Activated T-cell treated with anti-CD3 and anti-CD28 coated beads, Interleukin-2, amount 50 U/mL, for 72 hours (primary cell): ENCODE data around the gene PARP8. TPM values are rescaled to one million over a fixed set of nuclear protein-coding genes. Genes with fewer than 3 reads are reported as not detected.
A peak's percentile ranks its signal among the peaks of the same experiment; 100 is the strongest.
"Not testable (repeated sequence)": the region's sequence is repeated elsewhere in the genome, so short reads cannot be mapped to it uniquely, and the experiment has no call there.

ENCODE experiments used
- ATAC-seq, 2 donors: fragments of 150-1000 bp; cut with Tn5 transposase; replicated peaks in 1 of 2; 2 replicates each; pipeline ENCODE4 v1.10.0; 2021; ENCODE audit warnings: moderate library complexity in 2 of 2, mild to moderate bottlenecking in 1 of 2
- DNase-seq, 2 donors: peaks; one replicate each; pipeline ENCODE4 v3.0.0; 2021 to 2022; ENCODE audit warnings: mixed read lengths in 1 of 2
- H3K27ac Mint-ChIP-seq: one replicate; pipeline ENCODE4 v1.8.0; 2022; ENCODE audit warnings: mild to moderate bottlenecking, moderate library complexity, mixed read lengths
- H3K27me3 Mint-ChIP-seq: one replicate; pipeline ENCODE4 v1.8.0; 2022; ENCODE audit warnings: low read depth, mixed read lengths
- H3K36me3 Mint-ChIP-seq, 2 donors: one replicate each; pipeline ENCODE4 v1.8.0; 2022; ENCODE audit warnings: mixed read lengths in 2 of 2, mild to moderate bottlenecking in 1 of 2; ENCODE audit not compliant: insufficient read depth in 2 of 2
- H3K4me1 Mint-ChIP-seq: one replicate; pipeline ENCODE4 v1.8.0; 2022; ENCODE audit warnings: low read depth, mixed read lengths
- H3K4me3 Mint-ChIP-seq, 2 donors: one replicate each; pipeline ENCODE4 v1.8.0; 2022; ENCODE audit warnings: mild to moderate bottlenecking in 2 of 2, mixed read lengths in 2 of 2, moderate library complexity in 2 of 2
- H3K9me3 Mint-ChIP-seq, 2 donors: one replicate each; pipeline ENCODE4 v1.8.0; 2022; ENCODE audit warnings: mixed read lengths in 2 of 2
- total RNA-seq, 2 donors: library from RNA; stranded (reverse); gene quantifications; one replicate each; pipeline ENCODE4 v1.2.3, GENCODE V29; 2022

PARP8 gene, protein sequence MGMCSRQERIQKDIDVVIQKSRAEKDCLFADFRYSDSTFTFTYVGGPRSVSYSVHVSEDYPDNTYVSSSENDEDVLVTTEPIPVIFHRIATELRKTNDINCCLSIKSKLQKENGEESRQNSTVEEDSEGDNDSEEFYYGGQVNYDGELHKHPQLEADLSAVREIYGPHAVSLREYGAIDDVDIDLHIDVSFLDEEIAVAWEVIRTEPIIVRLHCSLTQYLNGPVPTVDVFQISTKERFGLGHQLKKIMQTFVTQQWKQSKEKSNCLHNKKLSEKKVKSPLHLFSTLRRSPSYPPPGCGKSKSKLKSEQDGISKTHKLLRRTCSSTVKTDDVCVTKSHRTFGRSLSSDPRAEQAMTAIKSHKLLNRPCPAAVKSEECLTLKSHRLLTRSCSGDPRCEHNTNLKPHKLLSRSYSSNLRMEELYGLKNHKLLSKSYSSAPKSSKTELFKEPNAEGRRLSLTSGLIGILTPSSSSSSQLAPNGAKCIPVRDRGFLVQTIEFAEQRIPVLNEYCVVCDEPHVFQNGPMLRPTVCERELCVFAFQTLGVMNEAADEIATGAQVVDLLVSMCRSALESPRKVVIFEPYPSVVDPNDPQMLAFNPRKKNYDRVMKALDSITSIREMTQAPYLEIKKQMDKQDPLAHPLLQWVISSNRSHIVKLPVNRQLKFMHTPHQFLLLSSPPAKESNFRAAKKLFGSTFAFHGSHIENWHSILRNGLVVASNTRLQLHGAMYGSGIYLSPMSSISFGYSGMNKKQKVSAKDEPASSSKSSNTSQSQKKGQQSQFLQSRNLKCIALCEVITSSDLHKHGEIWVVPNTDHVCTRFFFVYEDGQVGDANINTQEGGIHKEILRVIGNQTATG
- 10 to 100 TPM; 53.3 to 61.0 TPM for total RNA-seq

DNA sequence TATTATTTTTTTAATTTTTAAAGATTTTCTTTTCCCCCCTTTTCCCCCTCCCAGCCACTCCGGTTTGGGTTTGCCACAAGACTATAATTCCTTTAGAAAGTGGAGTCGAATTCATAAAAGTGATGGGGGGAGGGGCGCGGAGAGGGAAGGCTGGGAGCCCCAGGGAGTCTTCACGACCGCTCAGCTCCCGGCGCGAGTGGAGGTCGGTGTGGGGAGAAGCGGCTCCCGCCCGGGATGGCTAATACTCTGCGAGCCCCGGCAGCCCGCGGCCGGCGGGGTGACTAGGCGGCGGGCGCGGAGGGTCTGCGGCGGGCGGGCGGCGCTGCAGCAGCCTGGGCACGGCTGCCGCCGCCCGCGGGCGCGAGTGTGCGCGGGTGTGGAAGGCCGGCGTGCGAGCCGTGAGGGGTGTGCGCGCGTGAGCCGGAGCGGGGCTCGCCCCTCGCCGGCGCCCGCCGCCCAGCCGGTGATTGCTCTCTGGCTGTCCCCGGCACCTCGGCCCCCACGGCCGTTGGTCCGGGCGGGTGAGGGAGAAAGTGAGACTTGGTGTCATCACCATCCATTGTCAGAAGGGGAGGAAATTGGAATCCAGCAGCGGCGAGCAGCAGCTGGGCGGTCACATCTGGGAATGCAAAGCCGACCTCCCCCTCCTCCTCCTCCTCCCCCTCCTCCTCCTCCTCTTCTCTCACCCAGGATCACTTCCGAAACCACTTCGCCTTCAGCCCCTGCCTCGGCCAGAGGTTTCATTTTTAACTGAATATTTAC, at the start of gene PARP8:
Gene PARP8 (plus strand): TSS at position 377 of the 762 bp plus-strand sequence. CDS start 459 bp downstream, outside the sequence.
- peaks cover 38% of the 10 kb centered on the region for H3K4me1 Mint-ChIP-seq
- DNase-seq: peak; percentile 53 to 64
- ATAC-seq: peak; percentile 67
- no peaks in the 10 kb centered on the region for H3K9me3 Mint-ChIP-seq
- no peaks in the 10 kb centered on the region for H3K27me3 Mint-ChIP-seq
- peaks cover 7 to 9% of the 10 kb centered on the region in 2 donors for H3K36me3 Mint-ChIP-seq
- peak within 1 kb of the TSS; percentile 97 to 98 for H3K4me3 Mint-ChIP-seq
- peak within 1 kb of the TSS; percentile 99 for H3K27ac Mint-ChIP-seq

DNA sequence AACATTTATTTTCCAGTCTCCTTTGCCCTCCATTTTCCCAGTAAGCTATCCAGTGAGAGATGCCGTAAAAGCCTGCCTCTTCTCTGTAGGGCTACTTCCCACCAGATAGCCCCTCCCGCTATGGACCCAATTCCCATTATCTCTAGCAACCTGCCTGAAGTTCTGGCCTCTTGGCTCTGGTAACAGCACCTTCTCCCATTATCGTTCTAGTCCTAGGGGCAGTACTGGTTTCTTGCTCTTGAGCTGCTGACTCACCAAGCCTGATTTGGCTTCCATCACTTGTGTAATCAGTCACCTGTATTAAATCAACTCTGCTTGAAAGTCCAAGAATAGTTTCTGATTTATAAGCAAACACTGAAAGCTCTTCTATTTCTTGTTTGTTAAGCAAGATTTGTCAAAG, 42.8 kb upstream of the PARP8 start:
- no peak for ATAC-seq
- H3K4me1 Mint-ChIP-seq: peaks cover 4% of the 10 kb centered on the region
- no peak overlapping the region for H3K4me3 Mint-ChIP-seq
- peaks cover 6 to 11% of the 10 kb centered on the region in 2 donors for H3K36me3 Mint-ChIP-seq
- no peak overlapping the region for H3K27ac Mint-ChIP-seq
- H3K9me3 Mint-ChIP-seq: peaks cover 6 to 11% of the 10 kb centered on the region in 2 donors
- no peak for DNase-seq
- H3K27me3 Mint-ChIP-seq: no peaks in the 10 kb centered on the region

DNA sequence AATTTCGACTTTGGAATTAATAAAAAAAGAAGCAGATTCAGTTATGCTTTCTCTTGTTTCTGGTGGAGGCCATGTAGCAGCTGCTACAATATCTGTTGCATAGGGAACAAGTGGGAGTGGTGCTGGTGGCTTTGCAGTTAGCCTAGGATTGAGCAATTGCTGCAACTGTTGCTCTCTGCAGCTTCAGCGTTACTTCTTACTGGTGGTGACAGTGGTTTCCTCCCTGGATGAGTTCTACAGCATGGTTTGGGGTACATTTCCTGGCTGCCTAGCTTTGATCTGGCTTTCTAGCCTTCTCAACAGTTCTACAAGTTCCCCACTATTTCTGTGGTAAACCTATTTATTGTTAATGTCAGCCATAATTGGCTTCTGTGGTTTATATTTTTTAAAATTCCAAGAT, 31.6 kb upstream of the PARP8 start:
- not testable (repeated sequence) for H3K9me3 Mint-ChIP-seq, ATAC-seq, H3K27me3 Mint-ChIP-seq
- DNase-seq: peak; percentile 21
- H3K36me3 Mint-ChIP-seq: peaks cover 7 to 18% of the 10 kb centered on the region in 2 donors
- peaks cover 59% of the 10 kb centered on the region for H3K4me1 Mint-ChIP-seq
- H3K4me3 Mint-ChIP-seq: peak overlapping the region; percentile 39 to 69
- peak overlapping the region; percentile 68 for H3K27ac Mint-ChIP-seq

DNA sequence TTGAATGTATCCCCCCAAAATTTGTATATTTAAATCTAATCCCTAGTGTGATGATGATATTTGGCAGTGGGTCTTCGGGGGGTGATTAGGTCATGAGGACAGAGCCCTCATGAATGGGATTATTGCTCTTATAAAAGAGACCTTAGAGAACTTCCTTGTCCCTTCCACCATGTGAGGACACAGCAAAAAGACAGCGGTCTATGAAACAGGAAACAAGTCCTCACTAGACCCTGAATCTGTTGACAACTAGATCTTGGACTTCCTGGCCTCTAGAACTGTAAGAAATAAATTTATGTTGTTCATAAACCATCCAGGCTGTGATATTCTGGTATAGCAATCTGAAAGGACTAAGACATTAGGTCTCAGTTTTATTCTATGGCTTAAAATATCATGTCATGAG, 28.9 kb upstream of the PARP8 start:
- not testable (repeated sequence) for DNase-seq, ATAC-seq, H3K36me3 Mint-ChIP-seq, H3K9me3 Mint-ChIP-seq, H3K27me3 Mint-ChIP-seq
- Mint-ChIP-seq H3K27ac (peak overlapping the region; percentile 83), H3K4me3 (peak overlapping the region; percentile 48 to 51), H3K4me1 (peaks cover 52% of the 10 kb centered on the region)

DNA sequence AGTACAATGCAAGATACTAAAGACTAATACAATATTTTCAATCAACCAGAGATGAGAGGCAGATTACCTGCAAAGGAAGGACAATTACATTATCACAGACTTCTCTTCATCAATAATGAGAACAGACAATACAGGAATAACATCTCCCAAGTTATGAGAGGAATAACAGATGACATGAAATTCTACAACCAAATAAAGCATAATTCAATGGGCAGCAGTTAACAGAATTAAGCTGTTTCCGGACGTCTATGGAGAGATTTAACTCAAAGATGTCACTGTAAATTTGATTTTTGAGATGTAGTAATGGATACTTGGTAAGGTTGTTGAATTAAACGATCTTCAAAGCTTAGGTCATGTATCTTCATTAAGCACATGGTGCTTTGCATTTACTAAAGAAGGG, 19.8 kb upstream of the PARP8 start:
- H3K4me1 Mint-ChIP-seq: no peaks in the 10 kb centered on the region
- H3K27ac Mint-ChIP-seq: no peak overlapping the region

DNA sequence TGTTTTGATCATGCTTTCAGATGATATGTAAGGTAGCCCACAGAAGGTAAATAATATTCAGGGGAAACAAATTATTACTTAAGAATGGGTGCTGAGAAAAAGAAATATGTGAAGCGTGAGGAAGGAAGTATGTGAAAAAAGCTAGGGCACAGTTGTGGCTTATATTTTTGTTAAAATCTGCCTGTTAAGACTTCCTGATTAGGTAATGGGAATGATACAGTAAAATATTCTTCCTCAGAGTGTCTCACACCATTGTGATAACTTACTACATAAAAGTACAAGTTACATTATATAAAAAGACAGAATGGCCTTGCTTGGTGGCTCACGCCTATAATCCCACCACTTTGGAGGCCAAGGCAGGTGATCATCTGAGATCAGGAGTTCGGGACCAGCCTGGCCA, 18.7 kb upstream of the PARP8 start:
- H3K36me3 Mint-ChIP-seq: no peaks in the 10 kb centered on the region
- no peak for DNase-seq
- no peak overlapping the region for H3K27ac Mint-ChIP-seq
- ATAC-seq: no peak
- H3K4me3 Mint-ChIP-seq: no peak overlapping the region
- no peaks in the 10 kb centered on the region for H3K4me1 Mint-ChIP-seq
- H3K9me3 Mint-ChIP-seq: no peaks in the 10 kb centered on the region
- H3K27me3 Mint-ChIP-seq: no peaks in the 10 kb centered on the region

More for the DNA sequence above, 19.8 kb upstream of the PARP8 start:
- H3K9me3 Mint-ChIP-seq: no peaks in the 10 kb centered on the region
- no peaks in the 10 kb centered on the region for H3K36me3 Mint-ChIP-seq
- DNase-seq (no peak), ATAC-seq (no peak)
- no peak overlapping the region for H3K4me3 Mint-ChIP-seq
- H3K27me3 Mint-ChIP-seq: no peaks in the 10 kb centered on the region

DNA sequence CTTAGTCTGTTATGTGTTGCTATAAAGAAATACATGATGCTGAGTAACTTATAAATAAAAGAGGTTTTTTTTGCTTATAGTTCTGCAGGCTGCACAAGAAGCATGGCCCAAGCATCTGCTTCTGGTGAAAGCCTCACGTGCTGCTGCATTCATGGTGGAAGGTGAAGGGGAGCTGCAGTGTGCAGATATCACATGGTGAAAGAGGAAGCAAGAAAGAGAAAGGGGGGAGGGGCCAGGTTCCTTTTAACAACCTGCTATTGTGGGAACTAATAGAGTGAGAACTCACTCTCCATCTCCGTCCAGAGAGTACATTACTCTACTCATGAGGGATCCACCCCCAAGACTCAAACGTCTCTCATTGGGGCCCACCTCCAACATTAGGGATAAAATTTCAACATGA, 12.5 kb upstream of the PARP8 start:
- no peaks in the 10 kb centered on the region for H3K27me3 Mint-ChIP-seq
- H3K9me3 Mint-ChIP-seq: no peaks in the 10 kb centered on the region
- H3K27ac Mint-ChIP-seq: no peak overlapping the region
- H3K36me3 Mint-ChIP-seq: no peaks in the 10 kb centered on the region
- ATAC-seq (no peak), DNase-seq (no peak)
- H3K4me3 Mint-ChIP-seq: no peak overlapping the region
- peaks cover 13% of the 10 kb centered on the region for H3K4me1 Mint-ChIP-seq

DNA sequence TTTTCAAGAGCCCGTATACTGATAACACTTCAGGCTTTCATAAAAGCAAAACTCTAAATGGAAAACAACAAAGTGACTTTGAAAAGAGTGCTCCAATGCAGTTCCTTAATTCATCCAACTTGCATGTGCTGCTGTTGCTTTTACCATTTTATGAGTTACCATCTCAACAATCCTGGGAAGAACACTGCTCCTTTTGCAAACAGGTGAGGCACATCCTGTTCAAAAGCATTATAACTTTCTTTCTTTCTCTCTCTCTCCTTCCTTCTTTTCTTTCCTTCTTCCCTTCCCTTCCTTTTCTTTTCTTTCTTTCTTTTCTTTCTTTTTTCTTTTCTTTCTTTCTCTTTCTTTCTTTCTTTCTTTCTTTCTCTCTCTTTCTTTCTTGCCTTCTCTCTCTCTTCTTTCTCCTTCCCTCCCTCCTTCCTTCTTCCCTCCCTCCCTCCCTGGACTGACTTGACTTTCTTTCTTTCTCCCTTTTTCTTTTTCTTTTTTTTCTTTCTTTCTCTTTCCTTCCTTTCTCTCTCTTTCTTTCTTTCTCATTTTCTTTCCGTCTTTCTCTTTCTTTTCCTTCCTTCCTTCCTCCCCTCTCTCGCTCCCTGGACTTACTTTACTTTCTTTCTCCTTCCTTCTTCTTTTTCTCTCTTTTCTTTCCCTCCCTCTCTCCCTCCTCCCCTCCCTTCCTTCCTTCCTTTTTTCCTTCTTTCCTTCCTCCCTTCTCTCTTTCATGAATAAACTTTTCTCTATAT, 11.2 kb upstream of the PARP8 start:
- Mint-ChIP-seq H3K9me3 (no peaks in the 10 kb centered on the region), H3K27me3 (no peaks in the 10 kb centered on the region), H3K36me3 (peaks cover 0 to under 1% of the 10 kb centered on the region in 2 donors), H3K27ac (peak overlapping the region; percentile 43), H3K4me3 (no peak overlapping the region), H3K4me1 (peaks cover 13% of the 10 kb centered on the region)
- ATAC-seq (no peak), DNase-seq (no peak)

DNA sequence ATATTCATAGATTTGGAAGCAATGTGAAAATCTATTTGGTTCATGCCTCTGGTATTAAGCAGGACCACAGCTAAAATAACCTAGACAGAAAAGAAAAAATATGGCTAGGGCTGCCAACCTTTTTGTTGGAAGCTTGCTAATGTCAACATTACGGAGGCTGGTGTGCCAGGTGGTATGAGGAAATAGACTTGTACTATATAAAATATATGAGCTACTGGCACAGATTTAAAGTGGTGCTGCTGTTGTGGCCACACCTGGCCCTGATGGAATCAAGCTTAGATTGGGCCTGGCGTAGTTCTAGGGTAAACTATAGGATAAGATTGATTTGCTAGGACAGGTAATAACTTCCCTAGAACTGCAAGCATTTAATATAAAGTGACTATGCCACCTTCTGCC, 10.6 kb upstream of the PARP8 start:
- ATAC-seq: no peak
- Mint-ChIP-seq H3K27me3 (no peaks in the 10 kb centered on the region), H3K4me3 (no peak overlapping the region), H3K9me3 (no peaks in the 10 kb centered on the region), H3K27ac (peak overlapping the region; percentile 43), H3K36me3 (peaks cover 0 to 3% of the 10 kb centered on the region in 2 donors), H3K4me1 (peaks cover 13% of the 10 kb centered on the region)
- DNase-seq: no peak

DNA sequence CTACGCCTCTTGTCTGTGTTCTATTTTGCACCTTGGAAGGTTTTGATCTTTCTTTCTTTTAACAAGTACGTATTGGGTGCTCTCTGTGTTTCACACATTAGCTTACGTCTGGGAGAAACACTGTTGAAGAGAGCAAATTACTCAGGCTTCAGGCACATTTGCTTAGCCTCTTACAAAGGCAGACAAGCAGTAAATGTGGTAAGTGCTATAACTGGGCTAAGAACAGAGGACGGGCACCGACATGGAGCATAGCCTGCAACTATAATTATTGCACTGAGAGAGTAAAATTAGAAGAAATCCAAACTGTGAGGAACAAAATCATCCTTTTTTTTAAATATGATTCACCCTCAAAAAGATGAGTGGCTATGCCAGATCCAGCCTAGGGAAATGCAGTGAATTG, 9.4 kb upstream of the PARP8 start:
- peaks cover 0 to 3% of the 10 kb centered on the region in 2 donors for H3K36me3 Mint-ChIP-seq
- DNase-seq (no peak), ATAC-seq (no peak)
- no peak overlapping the region for H3K4me3 Mint-ChIP-seq
- peaks cover 13% of the 10 kb centered on the region for H3K4me1 Mint-ChIP-seq
- H3K27me3 Mint-ChIP-seq: no peaks in the 10 kb centered on the region
- no peaks in the 10 kb centered on the region for H3K9me3 Mint-ChIP-seq
- H3K27ac Mint-ChIP-seq: no peak overlapping the region

DNA sequence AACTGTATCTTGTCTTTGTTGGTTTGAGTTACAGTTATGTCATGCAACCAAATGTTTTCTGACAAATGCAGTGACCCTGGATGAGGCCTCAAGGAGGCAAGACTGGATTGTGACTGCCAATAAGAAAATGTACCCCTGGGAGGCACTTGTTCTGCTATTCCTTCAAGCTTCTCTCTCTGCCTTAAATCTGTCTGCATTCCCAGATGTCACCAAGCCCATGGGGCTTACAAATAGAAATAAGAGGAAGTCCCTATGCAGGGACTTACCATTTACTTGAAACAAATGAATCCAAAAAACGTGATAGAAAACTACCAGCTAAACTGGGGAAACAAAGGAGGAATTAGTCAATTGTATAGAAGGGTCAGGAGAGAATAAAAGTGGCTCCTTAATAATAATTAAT, 8.2 kb upstream of the PARP8 start:
- ATAC-seq (no peak), DNase-seq (no peak)
- Mint-ChIP-seq H3K36me3 (peaks cover 0 to 3% of the 10 kb centered on the region in 2 donors), H3K4me1 (peaks cover 13% of the 10 kb centered on the region), H3K27ac (no peak overlapping the region), H3K9me3 (no peaks in the 10 kb centered on the region), H3K27me3 (no peaks in the 10 kb centered on the region), H3K4me3 (no peak overlapping the region)

DNA sequence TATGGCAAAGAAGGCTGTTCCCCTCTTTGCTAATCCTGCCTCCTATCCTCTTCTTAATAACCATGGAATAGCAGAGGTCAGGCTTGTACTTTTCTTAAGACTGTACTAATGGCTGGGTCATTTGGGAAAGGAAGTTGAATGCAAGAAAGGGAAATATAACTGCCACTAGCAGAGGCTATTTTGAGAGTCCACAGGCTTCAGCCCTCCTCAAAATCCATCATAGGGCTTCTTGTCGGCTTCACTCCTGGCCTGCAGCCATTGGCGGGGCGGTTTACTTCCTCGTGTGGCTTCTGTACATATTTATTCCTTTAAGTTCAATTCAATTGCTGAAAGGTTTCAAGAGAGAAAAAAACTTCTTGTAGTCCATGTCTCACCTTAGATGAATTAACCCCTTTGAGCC, 2.8 kb upstream of the PARP8 start:
- Mint-ChIP-seq H3K9me3 (no peaks in the 10 kb centered on the region), H3K27me3 (no peaks in the 10 kb centered on the region), H3K36me3 (peaks cover 9% of the 10 kb centered on the region in 2 donors), H3K4me1 (peaks cover 13% of the 10 kb centered on the region), H3K4me3 (no peak overlapping the region), H3K27ac (no peak overlapping the region)
- no peak for DNase-seq
- no peak for ATAC-seq
